Thoracic aorta (tissue), 2 donors: ENCODE results near the gene THBD. TPM values are rescaled to one million over a fixed set of nuclear protein-coding genes. Genes with fewer than 3 reads are reported as not detected.

ENCODE experiments used
- ATAC-seq: fragments of 150-250 bp; one replicate; pipeline ENCODE4 v1.8.0; 2017; ENCODE audit warnings: low read depth; ENCODE audit not compliant: insufficient number of reproducible peaks, low FRiP score
- DNase-seq: peaks from one replicate; pipeline ENCODE4 v3.0.0-alpha.2; 2020; ENCODE audit warnings: low spot score
- H3K27ac ChIP-seq, 2 donors: fragments of 200-600 bp; sonication (generic); 1 replicate in 1 of 2; 2 replicates in 1 of 2; pipeline ENCODE4 v1.5.1; 2016; ENCODE audit warnings: mild to moderate bottlenecking in 2 of 2, moderate library complexity in 2 of 2
- H3K27me3 ChIP-seq: fragments of 200-600 bp; sonication (generic); replicated peaks from 2 replicates; pipeline ENCODE4 v1.6.0; 2016; ENCODE audit warnings: mild to moderate bottlenecking; ENCODE audit not compliant: insufficient read depth
- H3K36me3 ChIP-seq: fragments of 200-600 bp; sonication (generic); one replicate; pipeline ENCODE4 v1.5.1; 2016
- H3K4me1 ChIP-seq, 2 donors: fragments of 200-600 bp; sonication (generic); 1 replicate in 1 of 2; 2 replicates in 1 of 2; pipeline versions ENCODE4 v1.5.1 to v1.6.0; 2016; ENCODE audit warnings: low read depth in 2 of 2, mild to moderate bottlenecking in 1 of 2; ENCODE audit not compliant: control insufficient read depth in 1 of 2
- H3K4me3 ChIP-seq: fragments of 200-600 bp; sonication (generic); 2 replicates; pipeline ENCODE4 v1.5.1; 2016; ENCODE audit warnings: mild to moderate bottlenecking
- H3K9me3 ChIP-seq: fragments of 200-600 bp; sonication (generic); 2 replicates; pipeline ENCODE4 v1.5.1; 2016
- CTCF ChIP-seq: fragments of 200-600 bp; sonication (generic); IDR thresholded peaks from one replicate; pipeline ENCODE4 v1.5.1; 2019; ENCODE audit warnings: antibody characterized with exemption
- total RNA-seq, 2 donors: library from RNA; depleted of rRNA; stranded (reverse); fragments of >200 nt; gene quantifications; one replicate each; pipeline versions ENCODE4 v1.1.0 to v1.2.3, GENCODE V29; 2016

The THBD gene
- total RNA-seq, 2 donors from 2014 or later: 106 to 266 TPM

- Histone ChIP-seq H3K36me3 (no peaks in the 10 kb centered on the region), H3K4me1 (no peaks in the 10 kb centered on the region), H3K9me3 (no peaks in the 10 kb centered on the region), H3K27me3 (no peaks in the 10 kb centered on the region), H3K27ac (no peak overlapping the region), H3K4me3 (no peak overlapping the region)
- TF ChIP-seq CTCF: no peak
- DNase-seq (no peak), ATAC-seq (no peak)
These were observed 38.3 kb downstream of the THBD start for GRCh38 chr20:23011008-23011721.

- no peak for ATAC-seq
- TF ChIP-seq CTCF: no peak
- H3K27me3 ChIP-seq: no peaks in the 10 kb centered on the region
These were observed 39.4 kb downstream of the THBD start for GRCh38 chr20:23010096-23010495.

GRCh38 chr20:23009636-23010035, 39.8 kb downstream of the THBD start:
- no peak for TF ChIP-seq CTCF
- no peak for ATAC-seq
- no peak for DNase-seq

More at GRCh38 chr20:23010096-23010495, 39.4 kb downstream of the THBD start:
- Histone ChIP-seq H3K27ac (no peak overlapping the region), H3K4me3 (no peak overlapping the region), H3K4me1 (no peaks in the 10 kb centered on the region), H3K36me3 (no peaks in the 10 kb centered on the region), H3K9me3 (no peaks in the 10 kb centered on the region)
- no peak for DNase-seq

GRCh38 chr20:23008667-23009066, 40.8 kb downstream of the THBD start:
- no peaks in the 10 kb centered on the region for H3K4me1 ChIP-seq
- no peak for ATAC-seq
- no peaks in the 10 kb centered on the region for H3K36me3 ChIP-seq

More at GRCh38 chr20:23009636-23010035, 39.8 kb downstream of the THBD start:
- H3K4me3 ChIP-seq: no peak overlapping the region
- H3K27me3 ChIP-seq: no peaks in the 10 kb centered on the region
- no peaks in the 10 kb centered on the region for H3K36me3 ChIP-seq
- H3K27ac ChIP-seq: no peak overlapping the region
- H3K9me3 ChIP-seq: no peaks in the 10 kb centered on the region
- H3K4me1 ChIP-seq: no peaks in the 10 kb centered on the region

More at GRCh38 chr20:23008667-23009066, 40.8 kb downstream of the THBD start:
- Histone ChIP-seq H3K9me3 (no peaks in the 10 kb centered on the region), H3K27ac (no peak overlapping the region), H3K27me3 (no peaks in the 10 kb centered on the region), H3K4me3 (no peak overlapping the region)
- no peak for DNase-seq
- no peak for TF ChIP-seq CTCF
